RWPE2 (cell line): Measurements from ENCODE around the gene PFKFB1.
A peak's percentile ranks its signal among the peaks of the same experiment; 100 is the strongest.

Experiments used
- ATAC-seq: fragments of 200-7000 bp; cut with Tn5 transposase; 3 replicates; pipeline ENCODE4 v1.9.1; 2021; ENCODE audit warnings: low read depth
- DNase-seq: peaks from one replicate; pipeline ENCODE4 v3.0.0-alpha.2; 2020; ENCODE audit warnings: low spot score
- H3K27ac ChIP-seq: fragments of 450-650 bp; 2 replicates; pipeline ENCODE4 v1.5.1; 2017; ENCODE audit warnings: mild to moderate bottlenecking; ENCODE audit not compliant: poor library complexity, severe bottlenecking
- H3K27me3 ChIP-seq: fragments of 250-450 bp; sonication (Bioruptor Pico); 2 replicates; pipeline ENCODE4 v1.5.1; 2021; ENCODE audit warnings: mild to moderate bottlenecking, moderate library complexity; ENCODE audit not compliant: insufficient read depth, poor library complexity, severe bottlenecking
- H3K36me3 ChIP-seq: fragments of 250-450 bp; sonication (Bioruptor Pico); 2 replicates; pipeline ENCODE4 v1.5.1; 2020; ENCODE audit warnings: low read depth, mild to moderate bottlenecking, moderate library complexity
- H3K4me1 ChIP-seq: fragments of 250-450 bp; sonication (Bioruptor Pico); 2 replicates; pipeline ENCODE4 v1.5.1; 2021; ENCODE audit warnings: mild to moderate bottlenecking, moderate library complexity; ENCODE audit not compliant: insufficient read depth, poor library complexity, severe bottlenecking
- H3K4me3 ChIP-seq: fragments of 250-450 bp; sonication (Bioruptor Pico); 2 replicates; pipeline ENCODE4 v1.5.1; 2021; ENCODE audit warnings: mild to moderate bottlenecking, moderate library complexity; ENCODE audit not compliant: severe bottlenecking
- H3K9me3 ChIP-seq: fragments of 250-450 bp; sonication (Bioruptor Pico); 2 replicates; pipeline ENCODE4 v1.5.1; 2021; ENCODE audit warnings: mild to moderate bottlenecking, moderate library complexity; ENCODE audit not compliant: severe bottlenecking
- TF ChIP-seq, protein P1 (sequence below): fragments of 450-650 bp; IDR thresholded peaks from one replicate; pipeline ENCODE4 v1.5.1; 2017; ENCODE audit warnings: mild to moderate bottlenecking, moderate library complexity; ENCODE audit not compliant: poor library complexity, severe bottlenecking

PFKFB1 gene

DNA sequence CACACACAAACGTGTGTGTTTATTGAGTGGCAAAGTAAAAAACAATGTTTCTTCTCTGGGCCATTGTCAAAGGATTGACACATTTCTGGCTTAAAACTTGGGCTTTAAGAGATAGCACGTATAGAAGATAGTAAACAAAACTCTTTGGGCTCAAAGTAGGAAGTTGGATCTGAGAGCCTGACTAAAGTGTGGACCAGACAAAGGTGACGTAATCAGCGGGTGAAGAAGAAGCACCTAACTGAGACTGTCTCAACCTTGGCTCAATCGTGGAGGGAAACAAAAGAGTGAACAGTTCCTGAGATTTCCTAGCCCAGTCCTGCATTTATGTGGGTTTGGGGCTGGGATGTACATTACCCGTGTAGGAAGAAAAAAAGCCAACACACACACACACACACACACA is 13.7 kb downstream of the PFKFB1 start:
- Histone ChIP-seq H3K27me3 (no peaks in the 10 kb centered on the region), H3K9me3 (no peaks in the 10 kb centered on the region), H3K4me1 (no peaks in the 10 kb centered on the region), H3K27ac (no peak overlapping the region), H3K36me3 (no peaks in the 10 kb centered on the region), H3K4me3 (no peak overlapping the region)
- TF ChIP-seq, protein P1, sequence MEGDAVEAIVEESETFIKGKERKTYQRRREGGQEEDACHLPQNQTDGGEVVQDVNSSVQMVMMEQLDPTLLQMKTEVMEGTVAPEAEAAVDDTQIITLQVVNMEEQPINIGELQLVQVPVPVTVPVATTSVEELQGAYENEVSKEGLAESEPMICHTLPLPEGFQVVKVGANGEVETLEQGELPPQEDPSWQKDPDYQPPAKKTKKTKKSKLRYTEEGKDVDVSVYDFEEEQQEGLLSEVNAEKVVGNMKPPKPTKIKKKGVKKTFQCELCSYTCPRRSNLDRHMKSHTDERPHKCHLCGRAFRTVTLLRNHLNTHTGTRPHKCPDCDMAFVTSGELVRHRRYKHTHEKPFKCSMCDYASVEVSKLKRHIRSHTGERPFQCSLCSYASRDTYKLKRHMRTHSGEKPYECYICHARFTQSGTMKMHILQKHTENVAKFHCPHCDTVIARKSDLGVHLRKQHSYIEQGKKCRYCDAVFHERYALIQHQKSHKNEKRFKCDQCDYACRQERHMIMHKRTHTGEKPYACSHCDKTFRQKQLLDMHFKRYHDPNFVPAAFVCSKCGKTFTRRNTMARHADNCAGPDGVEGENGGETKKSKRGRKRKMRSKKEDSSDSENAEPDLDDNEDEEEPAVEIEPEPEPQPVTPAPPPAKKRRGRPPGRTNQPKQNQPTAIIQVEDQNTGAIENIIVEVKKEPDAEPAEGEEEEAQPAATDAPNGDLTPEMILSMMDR, result no peak
- ATAC-seq (no peak), DNase-seq (no peak)

DNA sequence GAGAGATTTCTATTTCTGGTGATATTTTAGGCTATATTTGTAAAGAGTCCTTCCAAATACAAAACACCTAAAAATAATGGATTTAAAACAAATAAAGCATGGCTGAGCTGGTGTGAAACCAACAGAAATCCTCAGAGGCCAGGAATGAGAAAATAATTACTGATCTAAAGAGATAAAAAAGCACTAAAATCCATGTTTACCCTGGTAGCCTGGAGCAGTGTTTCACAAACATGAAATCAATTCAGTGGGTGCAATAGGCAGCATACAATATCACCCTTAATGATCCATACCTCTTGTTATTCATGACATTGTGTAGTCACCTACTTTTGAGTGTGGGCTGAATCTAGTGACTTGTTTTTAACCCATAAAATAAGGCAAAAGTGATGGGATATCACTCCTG is 14.6 kb downstream of the PFKFB1 start:
- no peak overlapping the region for H3K27ac ChIP-seq
- no peak for ATAC-seq
- no peaks in the 10 kb centered on the region for H3K36me3 ChIP-seq
- H3K4me3 ChIP-seq, result no peak overlapping the region
- H3K4me1 ChIP-seq, result no peaks in the 10 kb centered on the region
- H3K27me3 ChIP-seq, result no peaks in the 10 kb centered on the region
- no peak for DNase-seq
- H3K9me3 ChIP-seq, result no peaks in the 10 kb centered on the region
- TF ChIP-seq, protein P1, result no peak

DNA sequence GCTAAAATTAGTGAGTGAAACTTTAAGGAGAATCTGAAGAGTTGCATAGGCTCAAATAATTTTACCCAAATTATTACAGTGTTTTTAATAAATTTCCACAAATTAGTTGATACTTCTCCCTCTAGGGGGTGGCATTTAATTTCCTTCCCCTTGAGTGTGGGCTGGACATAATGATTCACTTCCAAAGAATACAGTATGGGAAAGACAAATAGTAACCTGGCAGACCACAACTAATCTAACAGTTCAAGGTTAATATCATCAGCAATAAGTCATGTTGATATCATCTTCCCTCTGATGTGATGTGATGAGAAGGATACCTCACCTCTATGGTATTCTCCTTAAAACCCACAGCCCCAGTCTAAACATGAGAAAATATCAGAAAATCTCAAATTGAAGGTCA is 15.5 kb downstream of the PFKFB1 start:
- TF ChIP-seq, protein P1, result peak; percentile 40

DNA sequence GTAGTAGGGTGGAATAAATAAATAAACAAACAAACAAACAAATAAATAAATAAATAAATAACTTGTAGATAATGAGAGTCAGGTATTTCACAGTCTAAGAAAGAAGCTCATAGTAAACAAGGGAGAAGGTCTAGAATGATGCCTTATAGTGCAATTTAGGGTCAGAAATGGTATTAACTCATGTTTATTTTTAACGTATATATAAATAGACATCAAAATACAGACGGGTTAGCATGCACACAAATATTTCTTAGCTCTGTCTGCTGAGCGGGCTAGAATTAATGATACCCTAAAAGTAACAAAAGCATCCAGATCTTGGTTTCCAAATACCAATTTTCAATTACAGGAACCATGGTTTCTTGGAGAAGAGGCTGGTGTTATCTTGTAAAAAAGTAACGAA is 16.6 kb downstream of the PFKFB1 start:
- Histone ChIP-seq H3K4me1 (no peaks in the 10 kb centered on the region), H3K27ac (no peak overlapping the region), H3K4me3 (no peak overlapping the region), H3K27me3 (no peaks in the 10 kb centered on the region), H3K36me3 (no peaks in the 10 kb centered on the region), H3K9me3 (no peaks in the 10 kb centered on the region)
- no peak for ATAC-seq
- DNase-seq, result no peak
- TF ChIP-seq, protein P1, result no peak

More for the DNA sequence above, 15.5 kb downstream of the PFKFB1 start:
- H3K4me1 ChIP-seq, result no peaks in the 10 kb centered on the region
- no peaks in the 10 kb centered on the region for H3K27me3 ChIP-seq
- ATAC-seq (peak; percentile 91), DNase-seq (no peak)
- H3K4me3 ChIP-seq, result no peak overlapping the region
- no peaks in the 10 kb centered on the region for H3K36me3 ChIP-seq
- no peaks in the 10 kb centered on the region for H3K9me3 ChIP-seq
- no peak overlapping the region for H3K27ac ChIP-seq

DNA sequence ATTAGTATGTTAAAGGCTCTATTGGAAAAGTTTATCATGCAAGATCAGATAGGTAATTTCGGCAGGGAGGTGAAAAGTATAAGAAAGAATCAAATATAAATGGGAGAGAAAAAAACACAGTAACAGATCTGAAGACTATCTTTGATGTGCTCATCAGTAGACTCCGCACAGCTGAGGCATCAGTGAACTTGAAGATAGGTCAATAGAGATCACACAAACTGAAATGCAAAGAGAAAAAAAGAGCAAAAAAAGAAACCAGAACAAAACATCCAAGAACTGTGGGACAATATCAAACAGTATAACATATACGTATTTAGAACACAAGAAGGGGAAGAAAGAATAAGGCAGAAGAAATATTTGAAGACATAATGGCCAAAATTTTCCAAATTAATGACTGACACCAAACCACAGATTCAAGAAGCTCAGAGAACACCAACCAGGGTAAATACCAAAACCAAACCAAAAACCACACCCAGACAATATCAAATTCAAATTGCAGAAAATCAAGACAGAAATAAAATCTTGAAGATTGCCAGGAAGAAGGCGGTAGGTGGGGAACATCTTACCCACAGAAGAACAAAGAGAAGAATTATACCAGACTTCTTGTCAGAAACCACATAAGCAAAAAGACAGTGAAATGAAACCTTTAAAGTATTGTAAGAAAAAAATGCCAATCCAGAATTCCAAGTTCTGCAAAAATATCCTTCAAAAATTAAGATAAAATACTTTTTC is 29.1 kb downstream of the PFKFB1 start:
- Histone ChIP-seq H3K9me3 (no peaks in the 10 kb centered on the region), H3K4me3 (no peak overlapping the region), H3K27me3 (no peaks in the 10 kb centered on the region), H3K4me1 (no peaks in the 10 kb centered on the region), H3K36me3 (no peaks in the 10 kb centered on the region), H3K27ac (no peak overlapping the region)
- TF ChIP-seq, protein P1, result no peak
- ATAC-seq, result no peak
- no peak for DNase-seq
